Stomach (tissue), 9 donors: ENCODE measurements around the gene MYLK3. TPM values are rescaled to one million over a fixed set of nuclear protein-coding genes. Genes with fewer than 3 reads are reported as not detected.

Source experiments
- DNase-seq, 2 donors: peaks; one replicate each; pipeline versions ENCODE4 v3.0.0 to v3.0.0-alpha.2; 2013 to 2019
- H3K27ac ChIP-seq, 5 donors: fragments of 200-600 bp in 4 of 5; sonication (generic) in 4 of 5; one replicate each; pipeline ENCODE4 v1.5.1; 2013 to 2019; ENCODE audit warnings: mild to moderate bottlenecking in 1 of 5, moderate library complexity in 1 of 5
- H3K27me3 ChIP-seq, 3 donors: fragments of 200-600 bp; sonication (generic); one replicate each; pipeline ENCODE4 v1.5.1; 2017 to 2019; ENCODE audit warnings: mixed run types in 1 of 3
- H3K36me3 ChIP-seq, 4 donors: fragments of 200-600 bp; sonication (generic); 1 replicate in 3 of 4; 2 replicates in 1 of 4; pipeline ENCODE4 v1.5.1; 2016 to 2019
- H3K4me1 ChIP-seq, 4 donors: fragments of 200-600 bp; sonication (generic); one replicate each; pipeline ENCODE4 v1.5.1; 2016 to 2019
- H3K4me3 ChIP-seq, 4 donors: fragments of 200-600 bp; sonication (generic) in 3 of 4; one replicate each; pipeline ENCODE4 v1.5.1; 2016 to 2019; ENCODE audit warnings: mild to moderate bottlenecking in 1 of 4
- H3K9me3 ChIP-seq, 4 donors: fragments of 200-600 bp; sonication (generic); one replicate each; pipeline ENCODE4 v1.5.1; 2016 to 2019
- CTCF ChIP-seq, 7 experiments: fragments of 450-650 bp in 4 of 7; fragments of 200-600 bp in 3 of 7; sonication (generic) in 3 of 7; IDR thresholded peaks; one replicate each; pipeline ENCODE4 v1.5.1; 2016 to 2019; ENCODE audit warnings: antibody characterized with exemption in 7 of 7, control low read depth in 2 of 7, mild to moderate bottlenecking in 1 of 7
- EP300 ChIP-seq: sonication (generic); formaldehyde crosslinking; IDR thresholded peaks from one replicate; pipeline ENCODE4 v1.6.1; 2017; ENCODE audit warnings: antibody characterized with exemption
- POLR2A ChIP-seq, 4 donors: fragments of 450-650 bp; IDR thresholded peaks; one replicate each; pipeline ENCODE4 v1.6.1; 2016; ENCODE audit warnings: antibody characterized with exemption in 4 of 4, control low read depth in 2 of 4, mild to moderate bottlenecking in 1 of 4, moderate library complexity in 1 of 4
- POLR2AphosphoS5 ChIP-seq, 3 donors: sonication (generic); formaldehyde crosslinking; IDR thresholded peaks; one replicate each; pipeline ENCODE4 v1.6.1; 2016; ENCODE audit warnings: antibody characterized with exemption in 3 of 3
- WGBS, 5 donors: extraction: QIAGEN DNeasy Blood & Tissue Kit in 3 of 5; methylation state at CpG; one replicate each; pipeline versions ENCODE4 v1.1.5 to v1.1.7; 2013 to 2018; 5-methylcytosine and 5-hydroxymethylcytosine counted together
- intact Hi-C: fragments of 100-400 bp; cut with DNase I; formaldehyde crosslinking; loops from one replicate; pipeline ENCODE4 v1.15.1; 2023; ENCODE audit warnings: low total_unique reads
- polyA plus RNA-seq, 3 donors: library from polyadenylated mRNA; stranded (reverse); fragments of 200-250 nt; gene quantifications; one replicate each; pipeline ENCODE4 v1.2.3, GENCODE V29; 2013
- total RNA-seq, 5 donors: library from RNA; depleted of rRNA; stranded (reverse); fragments of >200 nt; gene quantifications; one replicate each; pipeline versions ENCODE4 v1.1.0 to v1.2.3, GENCODE V29; 2014 to 2016
- donor health status: healthy with polysubstance abuse.
- donor health status: Bipolar disorder and iron deficiency.
- donor health status: healthy.

The MYLK3 gene
- total and polyA plus RNA-seq, 8 donors, result 0.05 to 0.46 (median 0.12) TPM; not detected in 4

- no peaks in the 10 kb centered on the region for H3K36me3 ChIP-seq
- no peak overlapping the region for H3K27ac ChIP-seq
- peak; percentile 29 to 32 for DNase-seq
- TF ChIP-seq CTCF (IDR thresholded peaks at IDR 0.05) (no peak), POLR2A (IDR thresholded peaks at IDR 0.05) (no peak), EP300 (no peak), POLR2AphosphoS5 (IDR thresholded peaks at IDR 0.05) (no peak)
- H3K27me3 ChIP-seq, result peaks cover 0 to 35% (median 10%) of the 10 kb centered on the region in 3 donors
- H3K9me3 ChIP-seq, result no peaks in the 10 kb centered on the region
- 19 to 22% (median 20%) methylated on average over 11 to 21 of the region's 21 CpGs for WGBS, 5 donors
- intact Hi-C loops, result no loop called here
- H3K4me3 ChIP-seq, result no peak overlapping the region
- H3K4me1 ChIP-seq, result peaks cover 0 to 11% (median 7%) of the 10 kb centered on the region in 4 donors
Observed at GRCh38 chr16:46757339-46758050, 9.4 kb upstream of the MYLK3 start.

GRCh38 chr16:46756772-46757171 is 8.6 kb upstream of the MYLK3 start:
- Histone ChIP-seq H3K4me3 (no peak overlapping the region), H3K27me3 (peaks cover 0 to 35% (median 10%) of the 10 kb centered on the region in 3 donors), H3K4me1 (peaks cover 0 to 11% (median 7%) of the 10 kb centered on the region in 4 donors), H3K9me3 (no peaks in the 10 kb centered on the region), H3K36me3 (no peaks in the 10 kb centered on the region), H3K27ac (no peak overlapping the region)
- no peak for TF ChIP-seq CTCF (IDR thresholded peaks at IDR 0.05)
- TF ChIP-seq EP300, result no peak
- no peak for TF ChIP-seq POLR2AphosphoS5 (IDR thresholded peaks at IDR 0.05)
- intact Hi-C loops, result no loop called here
- WGBS, 5 donors, result 70 to 80% (median 72%) methylated on average over 11 of the region's 11 CpGs
- no peak for DNase-seq

GRCh38 chr16:46753015-46753414 is 4.9 kb upstream of the MYLK3 start:
- intact Hi-C loops, result no loop called here
- Histone ChIP-seq H3K9me3 (no peaks in the 10 kb centered on the region), H3K4me1 (peaks cover 0 to 14% (median 7%) of the 10 kb centered on the region in 4 donors), H3K27ac (no peak overlapping the region), H3K4me3 (no peak overlapping the region), H3K36me3 (no peaks in the 10 kb centered on the region), H3K27me3 (peaks cover 0 to 14% (median 10%) of the 10 kb centered on the region in 3 donors)
- TF ChIP-seq POLR2A (IDR thresholded peaks at IDR 0.05) (no peak), CTCF (IDR thresholded peaks at IDR 0.05) (no peak), EP300 (no peak), POLR2AphosphoS5 (IDR thresholded peaks at IDR 0.05) (no peak)
- DNase-seq, result no peak
- 62 to 77% (median 66%) methylated on average over 5 of the region's 5 CpGs for whole genome bisulfite sequencing, 5 donors

- intact Hi-C loops, result no loop called here
- peaks cover 0 to 5% (median 0%) of the 10 kb centered on the region in 4 donors for H3K4me1 ChIP-seq
- TF ChIP-seq POLR2A (IDR thresholded peaks at IDR 0.05) (no peak), POLR2AphosphoS5 (IDR thresholded peaks at IDR 0.05) (no peak), EP300 (no peak), CTCF (IDR thresholded peaks at IDR 0.05) (no peak)
- H3K9me3 ChIP-seq, result no peaks in the 10 kb centered on the region
- H3K36me3 ChIP-seq, result no peaks in the 10 kb centered on the region
- no peak overlapping the region for H3K27ac ChIP-seq
- H3K4me3 ChIP-seq, result no peak overlapping the region
- peaks cover 0 to under 1% (median 0%) of the 10 kb centered on the region in 3 donors for H3K27me3 ChIP-seq
- DNase-seq, result no peak
- WGBS, 5 donors, result 71 to 91% (median 88%) methylated on average over 6 to 7 of the region's 7 CpGs
Observed at GRCh38 chr16:46751381-46751780, 3.2 kb upstream of the MYLK3 start.
